IMR-90 (cell line): Measurements from ENCODE around the gene MBTPS1. TPM values are rescaled to one million over a fixed set of nuclear protein-coding genes. Genes with fewer than 3 reads are reported as not detected.

ENCODE experiments used
- ATAC-seq: fragments of 200-7000 bp; cut with Tn5 transposase; 2 replicates; pipeline ENCODE4 v1.9.1; 2020; ENCODE audit warnings: low read depth, mild to moderate bottlenecking, moderate library complexity
- BruUV-seq: library from RNA; stranded (reverse); fragments of 400-500 nt; replicated peaks from 2 replicates; lab custom pipeline; 2021; lab: Mats Ljungman, UMichigan
- CTCF ChIA-PET: fragments of 300-600 bp; formaldehyde crosslinking; extraction: SDS; loops from one replicate; lab custom pipeline; 2021; ENCODE audit warnings: antibody characterized with exemption; lab: Yijun Ruan, JAX
- POLR2A ChIA-PET: fragments of 300-600 bp; sonication (Branson Sonifier 250); formaldehyde crosslinking; loops from one replicate; lab custom pipeline; 2022; ENCODE audit warnings: antibody characterized with exemption; ENCODE audit not compliant: unreplicated experiment; lab: Charles Lee
- DNase-seq: peaks from one replicate; pipeline ENCODE4 v3.0.0; 2013
- H2AFZ ChIP-seq: replicated peaks from 2 replicates; pipeline ENCODE3; 2013; ENCODE audit warnings: low read length, mild to moderate bottlenecking; ENCODE audit not compliant: poor library complexity
- H2AK5ac ChIP-seq: 2 replicates; pipeline ENCODE4 v1.6.1; 2013; ENCODE audit warnings: low read depth, low read length, inconsistent platforms
- H2AK9ac ChIP-seq: replicated peaks from 2 replicates; pipeline ENCODE3; 2013; ENCODE audit warnings: mild to moderate bottlenecking, low read depth, low read length, moderate library complexity; ENCODE audit not compliant: poor library complexity
- H2BK120ac ChIP-seq: 2 replicates; pipeline ENCODE4 v1.6.1; 2013; ENCODE audit warnings: low read depth, low read length, inconsistent platforms
- H2BK15ac ChIP-seq: 3 replicates; pipeline ENCODE4 v1.6.1; 2013; ENCODE audit warnings: low read depth, low read length, inconsistent platforms
- H2BK20ac ChIP-seq: 2 replicates; pipeline ENCODE4 v1.6.1; 2013; ENCODE audit warnings: low read depth, mild to moderate bottlenecking, inconsistent platforms, low read length, moderate library complexity
- H2BK5ac ChIP-seq: 2 replicates; pipeline ENCODE4 v1.6.1; 2013; ENCODE audit warnings: mild to moderate bottlenecking, low read depth, low read length, inconsistent platforms; ENCODE audit not compliant: poor library complexity, severe bottlenecking
- H3K14ac ChIP-seq: replicated peaks from 2 replicates; pipeline ENCODE4 v1.6.1; 2013; ENCODE audit warnings: low read depth, low read length, inconsistent platforms
- H3K18ac ChIP-seq: 2 replicates; pipeline ENCODE4 v1.6.1; 2013; ENCODE audit warnings: low read depth, low read length, control low read depth
- H3K23ac ChIP-seq: 2 replicates; pipeline ENCODE4 v1.6.1; 2013; ENCODE audit warnings: low read depth, low read length, inconsistent platforms
- H3K27ac ChIP-seq: 2 replicates; pipeline ENCODE4 v1.5.1; 2013; ENCODE audit warnings: mild to moderate bottlenecking, control low read depth, low read length; ENCODE audit not compliant: insufficient read depth
- H3K27me3 ChIP-seq: 2 replicates; pipeline ENCODE4 v1.6.1; 2013; ENCODE audit warnings: low read length; ENCODE audit not compliant: control insufficient read depth, insufficient read depth
- H3K36me3 ChIP-seq: 2 replicates; pipeline ENCODE4 v1.6.1; 2013; ENCODE audit warnings: low read length, mixed read lengths; ENCODE audit not compliant: control insufficient read depth, insufficient read depth
- H3K4ac ChIP-seq: 2 replicates; pipeline ENCODE4 v1.6.1; 2013; ENCODE audit warnings: low read depth, low read length, inconsistent platforms
- H3K4me1 ChIP-seq: 2 replicates; pipeline ENCODE4 v1.6.1; 2013; ENCODE audit warnings: low read length, mixed read lengths; ENCODE audit not compliant: control insufficient read depth, insufficient read depth
- H3K4me2 ChIP-seq: 2 replicates; pipeline ENCODE4 v1.6.1; 2013; ENCODE audit warnings: low read depth, mild to moderate bottlenecking, control low read depth, low read length, moderate library complexity
- H3K4me3 ChIP-seq: 2 replicates; pipeline ENCODE4 v1.5.1; 2013; ENCODE audit warnings: low read depth, mild to moderate bottlenecking, control low read depth, low read length, moderate library complexity; ENCODE audit not compliant: insufficient read depth
- H3K56ac ChIP-seq: 2 replicates; pipeline ENCODE4 v1.6.1; 2013; ENCODE audit warnings: low read length, inconsistent platforms; ENCODE audit not compliant: insufficient read depth; ENCODE audit errors: extremely low read depth
- H3K79me1 ChIP-seq, 2 experiments: 2 replicates each; pipeline ENCODE4 v1.6.1; 2013; ENCODE audit warnings: low read length in 2 of 2, inconsistent platforms in 1 of 2, low read depth in 1 of 2
- H3K9ac ChIP-seq: 2 replicates; pipeline ENCODE4 v1.6.1; 2013; ENCODE audit warnings: low read depth, low read length, control low read depth
- H3K9me1 ChIP-seq: 2 replicates; pipeline ENCODE4 v1.6.1; 2013; ENCODE audit warnings: low read length, inconsistent platforms; ENCODE audit not compliant: insufficient read depth
- H3K9me3 ChIP-seq: 2 replicates; pipeline ENCODE4 v1.6.1; 2013; ENCODE audit warnings: low read length; ENCODE audit not compliant: control insufficient read depth, insufficient read depth
- H4K20me1 ChIP-seq: 2 replicates; pipeline ENCODE4 v1.6.1; 2013; ENCODE audit warnings: low read length, inconsistent platforms; ENCODE audit not compliant: insufficient read depth
- H4K5ac ChIP-seq: 2 replicates; pipeline ENCODE4 v1.6.1; 2013; ENCODE audit warnings: mild to moderate bottlenecking, low read depth, low read length, control low read depth
- H4K8ac ChIP-seq, 2 experiments: 2 replicates each; pipeline ENCODE4 v1.6.1; 2013; ENCODE audit warnings: low read depth in 2 of 2, low read length in 2 of 2, control low read depth in 1 of 2, inconsistent platforms in 1 of 2
- H4K91ac ChIP-seq: 2 replicates; pipeline ENCODE4 v1.6.1; 2013; ENCODE audit warnings: low read depth, low read length, inconsistent platforms; ENCODE audit not compliant: insufficient read depth
- BHLHE40 ChIP-seq: fragments of 150-350 bp; IDR thresholded peaks from 2 replicates; pipeline ENCODE4 v1.6.1; 2016; ENCODE audit warnings: mild to moderate bottlenecking, low read depth, low read length
- CEBPB ChIP-seq: IDR thresholded peaks from 2 replicates; pipeline ENCODE4 v1.6.1; 2012; ENCODE audit warnings: low read depth, low read length, improper control_type of control experiment
- CHD1 ChIP-seq: IDR thresholded peaks from 2 replicates; pipeline ENCODE4 v1.6.1; 2012; ENCODE audit warnings: low read depth, low read length, improper control_type of control experiment
- FOS ChIP-seq: fragments of 150-350 bp; IDR thresholded peaks from 2 replicates; pipeline ENCODE4 v1.6.1; 2016; ENCODE audit warnings: low read depth, low read length
- MAFK ChIP-seq: IDR thresholded peaks from 2 replicates; pipeline ENCODE4 v1.6.1; 2012; ENCODE audit warnings: low read depth, low read length, improper control_type of control experiment
- MAZ ChIP-seq: IDR thresholded peaks from 2 replicates; pipeline ENCODE4 v1.6.1; 2012; ENCODE audit warnings: low read depth, mild to moderate bottlenecking, low read length, improper control_type of control experiment, moderate library complexity, borderline replicate concordance
- NFE2L2 ChIP-seq: fragments of 150-350 bp; IDR thresholded peaks from 2 replicates; pipeline ENCODE4 v1.6.1; 2016; ENCODE audit warnings: low read depth, mild to moderate bottlenecking, low read length
- POLR2A ChIP-seq: IDR thresholded peaks from 2 replicates; pipeline ENCODE4 v1.6.1; 2012; ENCODE audit warnings: mild to moderate bottlenecking, low read depth, low read length
- RCOR1 ChIP-seq: IDR thresholded peaks from 2 replicates; pipeline ENCODE4 v1.6.1; 2012; ENCODE audit warnings: mild to moderate bottlenecking, low read length, improper control_type of control experiment; ENCODE audit not compliant: insufficient replicate concordance
- SMC3 ChIP-seq: fragments of 150-350 bp; IDR thresholded peaks from 2 replicates; pipeline ENCODE4 v1.6.1; 2016; ENCODE audit warnings: low read depth, mild to moderate bottlenecking, antibody characterized with exemption, low read length, moderate library complexity
- WGBS, 2 experiments: methylation state at CpG; one replicate each; pipeline versions ENCODE4 v1.1.5 to v1.1.7; 2013; ENCODE audit warnings: missing lambda C conversion rate in 2 of 2; ENCODE audit not compliant: insufficient read length in 1 of 2; ENCODE audit errors: extremely low coverage in 2 of 2; 5-methylcytosine and 5-hydroxymethylcytosine counted together
- dilution Hi-C: fragments of 300-500 bp; cut with HindIII; formaldehyde crosslinking; loops from one replicate; pipeline ENCODE4 v1.14.3; 2018; ENCODE audit warnings: low sequenced_read_pairs; ENCODE audit not compliant: unreplicated experiment
- in situ Hi-C: fragments of 300-500 bp; cut with MboI; formaldehyde crosslinking; loops from 3 replicates; pipeline ENCODE4 v1.14.3; 2019; ENCODE audit warnings: low sequenced_read_pairs, inconsistent platforms, mixed read lengths
- intact Hi-C: fragments of 100-400 bp; cut with micrococcal nuclease; formaldehyde crosslinking; loops from 2 replicates; pipeline ENCODE4 v1.10.0; 2022
- polyA plus RNA-seq, 3 experiments: library from polyadenylated mRNA; depleted of rRNA; stranded (reverse); fragments of >200 nt; gene quantifications; 2 replicates each; pipeline ENCODE4 v1.2.3, GENCODE V29; 2012; ENCODE audit warnings: low replicate concordance in 1 of 3
- total RNA-seq: library from RNA; depleted of rRNA; stranded (reverse); fragments of >200 nt; gene quantifications from 2 replicates; pipeline ENCODE4 v1.2.3, GENCODE V29; 2012
- TF ChIP-seq, protein P1 (sequence below): fragments of 150-350 bp; IDR thresholded peaks from 2 replicates; pipeline ENCODE4 v1.6.1; 2016; ENCODE audit warnings: low read depth, mild to moderate bottlenecking, low read length, moderate library complexity, borderline replicate concordance
- TF ChIP-seq, protein P2 (sequence below): fragments of 150-350 bp; IDR thresholded peaks from 2 replicates; pipeline ENCODE4 v1.6.1; 2017; ENCODE audit warnings: mild to moderate bottlenecking, antibody characterized with exemption, low read length, low read depth

The MBTPS1 gene
- total and polyA plus RNA-seq, 2 of the 4 experiments (the other 2 are of a cell fraction): 59.0 to 70.4 TPM

DNA sequence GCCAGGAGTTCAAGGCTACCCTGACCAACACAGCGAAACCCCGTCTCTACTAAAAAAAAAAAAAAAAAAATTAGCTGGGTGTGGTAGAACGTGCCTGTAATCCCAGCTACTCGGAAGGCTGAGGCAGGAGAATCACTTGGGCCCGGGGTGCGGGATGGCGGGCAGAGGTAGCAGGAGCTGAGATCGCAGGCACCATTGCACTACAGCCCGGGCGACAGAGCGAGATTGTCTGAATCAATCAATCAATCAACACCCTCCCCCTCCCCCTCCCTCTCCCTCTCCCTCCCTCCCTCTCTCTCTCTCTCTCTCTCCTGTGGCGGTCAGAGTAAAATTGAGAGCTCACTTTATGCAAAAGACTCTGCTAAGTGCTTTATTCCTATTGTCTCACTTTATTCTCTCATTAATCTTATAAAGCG, 27.1 kb upstream of the MBTPS1 start:
- Histone ChIP-seq H2AK5ac (no peak overlapping the region), H3K79me1 (peaks cover 21 to 45% of the 10 kb centered on the region in 2 experiments), H2AFZ (no peak overlapping the region), H4K20me1 (peaks cover 12% of the 10 kb centered on the region; the same call in 1 of the 2 replicates), H2BK20ac (no peak overlapping the region), H2BK15ac (no peak overlapping the region), H3K18ac (no peak overlapping the region), H4K8ac (no peak overlapping the region), H3K9ac (peak overlapping the region; percentile 75), H4K91ac (no peak overlapping the region), H2BK5ac (no peak overlapping the region), H3K4me2 (peak overlapping the region; percentile 97), H3K56ac (no peak overlapping the region), H2AK9ac (no peak overlapping the region), H3K23ac (peak overlapping the region; percentile 92; the same call in 1 of the 2 replicates), H3K4me1 (peaks cover 13% of the 10 kb centered on the region), H4K5ac (no peak overlapping the region), H3K36me3 (no peaks in the 10 kb centered on the region), H2BK120ac (no peak overlapping the region), H3K4me3 (peak overlapping the region; percentile 99), H3K27ac (no peak overlapping the region), H3K14ac (no peak overlapping the region), H3K9me3 (no peaks in the 10 kb centered on the region), H3K4ac (0 out of 2 replicates have a peak overlapping the region, but pooled peaks have one; percentile 67), H3K27me3 (peaks cover 8% of the 10 kb centered on the region), H3K9me1 (peaks cover 14% of the 10 kb centered on the region)
- no peak for TF ChIP-seq MAZ
- TF ChIP-seq CEBPB: no peak
- TF ChIP-seq MAFK: no peak
- TF ChIP-seq, protein P1, sequence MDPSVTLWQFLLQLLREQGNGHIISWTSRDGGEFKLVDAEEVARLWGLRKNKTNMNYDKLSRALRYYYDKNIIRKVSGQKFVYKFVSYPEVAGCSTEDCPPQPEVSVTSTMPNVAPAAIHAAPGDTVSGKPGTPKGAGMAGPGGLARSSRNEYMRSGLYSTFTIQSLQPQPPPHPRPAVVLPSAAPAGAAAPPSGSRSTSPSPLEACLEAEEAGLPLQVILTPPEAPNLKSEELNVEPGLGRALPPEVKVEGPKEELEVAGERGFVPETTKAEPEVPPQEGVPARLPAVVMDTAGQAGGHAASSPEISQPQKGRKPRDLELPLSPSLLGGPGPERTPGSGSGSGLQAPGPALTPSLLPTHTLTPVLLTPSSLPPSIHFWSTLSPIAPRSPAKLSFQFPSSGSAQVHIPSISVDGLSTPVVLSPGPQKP: no peak
- TF ChIP-seq FOS: no peak
- TF ChIP-seq SMC3: no peak
- no peak for TF ChIP-seq BHLHE40
- no peak for TF ChIP-seq POLR2A
- no peak for TF ChIP-seq NFE2L2
- TF ChIP-seq CHD1: no peak
- no peak for TF ChIP-seq RCOR1
- TF ChIP-seq, protein P2, sequence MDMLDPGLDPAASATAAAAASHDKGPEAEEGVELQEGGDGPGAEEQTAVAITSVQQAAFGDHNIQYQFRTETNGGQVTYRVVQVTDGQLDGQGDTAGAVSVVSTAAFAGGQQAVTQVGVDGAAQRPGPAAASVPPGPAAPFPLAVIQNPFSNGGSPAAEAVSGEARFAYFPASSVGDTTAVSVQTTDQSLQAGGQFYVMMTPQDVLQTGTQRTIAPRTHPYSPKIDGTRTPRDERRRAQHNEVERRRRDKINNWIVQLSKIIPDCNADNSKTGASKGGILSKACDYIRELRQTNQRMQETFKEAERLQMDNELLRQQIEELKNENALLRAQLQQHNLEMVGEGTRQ: no peak
- dilution Hi-C loops: no loop called here
- WGBS, 2 experiments: no CpG with 5 or more reads among the region's 13 CpGs
- ATAC-seq: no peak
- no TSS peak for BruUV-seq
- intact Hi-C loops: no loop called here
- POLR2A ChIA-PET: no interaction called here
- no peak for DNase-seq
- CTCF ChIA-PET: no interaction called here
- in situ Hi-C loops: no loop called here
